ENCODE data around the gene PCDHGA10.
"Not testable (repeated sequence)": the region's sequence is repeated elsewhere in the genome, so short reads cannot be mapped to it uniquely, and the experiment has no call there.

Gene PCDHGA10

GRCh38 chr5:141402553-141403243 lies 10.1 kb upstream of the PCDHGA10 start, which contains the start of gene PCDHGA9:
TSS of gene PCDHGA9 (plus strand) at chr5:141402778. CDS start at chr5:141402953, 175 bp downstream.
- TF ChIP-seq POLR2A (IDR thresholded peaks at IDR 0.05; ENCODE audit: low read depth, low read length): no peak
- FAIRE-seq (peak; percentile 20), DNase-seq (ENCODE audit: insufficient read length, low spot score) (peak; percentile 66)

DNA sequence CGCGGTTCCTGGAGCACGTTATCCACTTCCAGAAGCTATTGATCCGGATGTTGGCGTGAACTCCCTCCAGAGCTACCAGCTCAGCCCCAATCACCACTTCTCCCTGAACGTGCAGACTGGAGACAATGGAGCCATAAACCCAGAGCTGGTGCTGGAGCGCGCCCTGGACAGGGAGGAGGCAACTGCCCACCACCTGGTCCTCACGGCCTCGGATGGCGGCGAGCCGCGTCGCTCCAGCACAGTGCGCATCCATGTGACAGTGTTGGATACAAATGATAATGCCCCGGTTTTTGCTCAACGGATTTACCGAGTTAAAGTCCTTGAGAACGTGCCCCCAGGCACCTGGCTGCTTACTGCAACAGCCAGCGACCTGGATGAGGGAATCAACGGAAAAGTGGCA lies 9.4 kb upstream of the PCDHGA10 start:
- TF ChIP-seq POLR2A (IDR thresholded peaks at IDR 0.05; ENCODE audit: low read depth, low read length): no peak
- FAIRE-seq (no peak), DNase-seq (ENCODE audit: insufficient read length, low spot score) (no peak)

DNA sequence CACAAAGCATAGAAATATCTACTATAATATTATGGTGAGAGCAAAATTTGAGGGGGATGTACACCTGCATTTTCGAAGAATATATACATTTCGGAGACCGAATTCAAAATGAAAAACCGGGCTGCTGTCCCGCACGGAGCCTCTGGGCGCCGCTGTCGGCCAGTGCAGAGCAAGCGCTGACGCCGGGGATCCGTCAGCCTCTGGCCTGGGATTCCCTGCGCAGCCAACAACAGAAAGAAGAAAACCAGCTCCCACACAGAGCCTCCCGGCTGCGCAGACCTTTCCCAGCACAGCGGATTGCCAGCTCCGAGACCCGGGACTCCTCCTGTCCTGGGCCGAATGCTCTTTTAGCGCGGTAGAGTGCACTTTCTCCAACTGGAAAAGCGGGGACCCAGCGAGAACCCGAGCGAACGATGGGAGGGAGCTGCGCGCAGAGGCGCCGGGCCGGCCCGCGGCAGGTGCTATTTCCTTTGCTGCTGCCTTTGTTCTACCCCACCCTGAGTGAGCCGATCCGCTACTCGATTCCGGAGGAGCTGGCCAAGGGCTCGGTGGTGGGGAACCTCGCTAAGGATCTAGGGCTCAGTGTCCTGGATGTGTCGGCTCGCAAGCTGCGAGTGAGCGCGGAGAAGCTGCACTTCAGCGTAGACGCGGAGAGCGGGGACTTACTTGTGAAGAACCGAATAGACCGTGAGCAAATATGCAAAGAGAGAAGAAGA lies 4.8 kb upstream of the PCDHGA10 start, which contains the start of gene PCDHGB6:
TSS of gene PCDHGB6 (plus strand) at position 232 of the 716 bp plus-strand sequence. CDS start at position 414, 182 bp downstream.
- FAIRE-seq: not testable (repeated sequence)

DNA sequence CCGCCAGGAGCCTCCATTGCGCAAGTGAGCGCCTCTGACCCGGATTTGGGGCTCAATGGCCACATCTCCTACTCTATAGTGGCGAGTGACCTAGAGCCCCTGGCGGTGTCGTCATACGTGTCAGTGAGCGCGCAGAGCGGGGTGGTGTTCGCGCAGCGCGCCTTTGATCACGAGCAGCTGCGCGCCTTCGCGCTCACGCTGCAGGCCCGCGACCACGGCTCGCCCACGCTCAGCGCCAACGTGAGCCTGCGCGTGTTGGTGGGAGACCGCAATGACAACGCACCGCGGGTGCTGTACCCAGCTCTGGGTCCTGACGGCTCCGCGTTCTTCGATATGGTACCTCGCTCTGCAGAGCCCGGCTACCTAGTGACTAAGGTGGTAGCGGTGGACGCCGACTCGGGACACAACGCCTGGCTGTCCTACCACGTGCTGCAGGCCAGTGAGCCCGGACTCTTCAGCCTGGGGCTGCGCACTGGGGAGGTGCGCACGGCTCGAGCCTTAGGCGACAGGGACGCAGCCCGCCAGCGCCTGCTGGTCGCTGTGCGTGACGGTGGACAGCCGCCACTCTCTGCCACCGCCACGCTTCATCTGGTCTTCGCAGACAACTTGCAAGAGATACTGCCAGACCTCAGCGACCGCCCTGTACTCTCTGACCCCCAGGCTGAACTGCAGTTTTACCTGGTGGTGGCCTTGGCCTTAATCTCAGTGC lies 3.0 kb upstream of the PCDHGA10 start:
- DNase-seq (ENCODE audit: insufficient read length, low spot score): no peak
- FAIRE-seq: no peak
- no peak for TF ChIP-seq POLR2A (IDR thresholded peaks at IDR 0.05; ENCODE audit: low read depth, low read length)

More for the DNA sequence above, 4.8 kb upstream of the PCDHGA10 start, which contains the start of gene PCDHGB6:
- not testable (repeated sequence) for DNase-seq (ENCODE audit: insufficient read length, low spot score)

DNA sequence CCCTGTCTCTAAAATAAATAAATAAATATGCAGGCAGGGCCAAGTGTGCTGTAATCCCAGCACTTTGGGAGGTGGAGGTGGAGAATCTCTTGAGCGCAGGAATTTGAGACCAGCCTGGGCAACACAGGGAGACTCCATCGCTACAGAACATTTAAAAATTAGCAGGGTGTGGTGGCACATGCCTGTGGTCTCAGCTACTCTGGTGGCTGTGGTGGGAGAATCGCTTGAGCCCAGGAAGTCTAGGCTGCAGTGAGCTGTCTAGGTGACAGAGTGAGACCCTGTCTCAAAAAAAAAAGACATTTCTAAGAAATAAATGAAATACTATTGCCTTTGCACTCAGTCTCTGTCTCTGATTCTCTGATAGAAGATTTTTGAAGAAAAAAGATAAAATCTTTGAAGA lies 1.2 kb upstream of the PCDHGA10 start:
- DNase-seq (ENCODE audit: insufficient read length, low spot score) (no peak), FAIRE-seq (no peak)
- no peak for TF ChIP-seq POLR2A (IDR thresholded peaks at IDR 0.05; ENCODE audit: low read depth, low read length)

DNA sequence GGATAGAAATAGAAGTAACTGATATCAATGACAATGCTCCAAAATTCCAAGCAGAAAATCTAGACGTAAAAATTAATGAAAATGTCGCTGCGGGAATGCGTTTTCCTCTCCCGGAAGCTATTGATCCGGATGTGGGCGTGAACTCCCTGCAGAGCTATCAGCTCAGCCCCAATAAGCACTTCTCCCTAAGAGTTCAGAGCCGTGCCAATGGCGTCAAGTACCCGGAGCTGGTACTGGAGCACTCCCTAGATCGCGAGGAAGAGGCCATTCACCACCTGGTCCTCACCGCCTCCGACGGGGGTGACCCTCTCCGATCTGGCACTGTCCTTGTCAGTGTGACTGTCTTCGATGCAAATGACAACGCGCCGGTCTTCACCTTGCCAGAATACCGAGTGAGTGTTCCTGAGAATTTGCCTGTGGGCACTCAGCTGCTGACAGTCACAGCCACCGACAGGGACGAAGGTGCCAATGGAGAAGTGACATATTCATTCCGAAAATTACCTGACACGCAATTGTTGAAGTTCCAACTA lies 818 bp downstream of the PCDHGA10 start:
- no peak for TF ChIP-seq POLR2A (IDR thresholded peaks at IDR 0.05; ENCODE audit: low read depth, low read length)
- DNase-seq (ENCODE audit: insufficient read length, low spot score) (no peak), FAIRE-seq (no peak)

GRCh38 chr5:141414548-141415274 lies 1.9 kb downstream of the PCDHGA10 start:
- DNase-seq (ENCODE audit: insufficient read length, low spot score); FAIRE-seq: not testable (repeated sequence)

- FAIRE-seq; DNase-seq (ENCODE audit: insufficient read length, low spot score): not testable (repeated sequence)
Observed at GRCh38 chr5:141415275-141415618, 2.5 kb downstream of the PCDHGA10 start.

- not testable (repeated sequence) for FAIRE-seq
Observed at GRCh38 chr5:141417494-141418172, 4.8 kb downstream of the PCDHGA10 start, which contains the start of gene PCDHGB7. TSS of gene PCDHGB7 (plus strand) at chr5:141417677. CDS start at chr5:141417860, 183 bp downstream.

DNA sequence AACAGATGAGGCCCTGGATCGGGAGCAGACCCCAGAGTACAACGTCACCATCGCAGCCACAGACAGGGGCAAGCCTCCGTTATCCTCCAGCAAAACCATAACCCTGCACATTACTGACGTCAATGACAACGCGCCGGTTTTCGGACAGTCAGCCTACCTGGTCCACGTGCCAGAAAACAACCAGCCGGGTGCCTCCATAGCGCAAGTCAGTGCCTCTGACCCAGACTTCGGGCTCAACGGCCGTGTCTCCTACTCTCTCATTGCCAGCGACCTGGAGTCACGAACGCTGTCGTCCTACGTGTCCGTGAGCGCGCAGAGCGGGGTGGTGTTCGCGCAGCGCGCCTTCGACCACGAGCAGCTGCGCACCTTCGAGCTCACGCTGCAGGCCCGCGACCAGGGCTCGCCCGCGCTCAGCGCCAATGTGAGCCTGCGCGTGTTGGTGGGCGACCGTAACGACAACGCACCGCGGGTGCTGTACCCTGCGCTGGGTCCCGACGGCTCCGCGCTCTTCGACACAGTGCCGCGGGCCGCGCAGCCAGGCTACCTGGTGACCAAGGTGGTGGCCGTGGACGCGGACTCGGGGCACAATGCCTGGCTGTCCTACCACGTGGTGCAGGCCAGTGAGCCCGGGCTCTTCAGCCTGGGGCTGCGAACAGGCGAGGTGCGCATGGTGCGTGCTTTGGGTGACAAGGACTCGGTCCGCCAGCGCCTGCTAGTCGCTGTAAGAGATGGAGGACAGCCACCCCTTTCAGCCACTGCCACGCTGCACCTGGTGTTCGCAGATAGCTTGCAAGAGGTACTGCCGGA lies 6.5 kb downstream of the PCDHGA10 start:
- no peak for TF ChIP-seq POLR2A (IDR thresholded peaks at IDR 0.05; ENCODE audit: low read depth, low read length)
- no peak for DNase-seq (ENCODE audit: insufficient read length, low spot score)
- no peak for FAIRE-seq

More at GRCh38 chr5:141417494-141418172, 4.8 kb downstream of the PCDHGA10 start, which contains the start of gene PCDHGB7:
- DNase-seq (ENCODE audit: insufficient read length, low spot score): peak; percentile 64

DNA sequence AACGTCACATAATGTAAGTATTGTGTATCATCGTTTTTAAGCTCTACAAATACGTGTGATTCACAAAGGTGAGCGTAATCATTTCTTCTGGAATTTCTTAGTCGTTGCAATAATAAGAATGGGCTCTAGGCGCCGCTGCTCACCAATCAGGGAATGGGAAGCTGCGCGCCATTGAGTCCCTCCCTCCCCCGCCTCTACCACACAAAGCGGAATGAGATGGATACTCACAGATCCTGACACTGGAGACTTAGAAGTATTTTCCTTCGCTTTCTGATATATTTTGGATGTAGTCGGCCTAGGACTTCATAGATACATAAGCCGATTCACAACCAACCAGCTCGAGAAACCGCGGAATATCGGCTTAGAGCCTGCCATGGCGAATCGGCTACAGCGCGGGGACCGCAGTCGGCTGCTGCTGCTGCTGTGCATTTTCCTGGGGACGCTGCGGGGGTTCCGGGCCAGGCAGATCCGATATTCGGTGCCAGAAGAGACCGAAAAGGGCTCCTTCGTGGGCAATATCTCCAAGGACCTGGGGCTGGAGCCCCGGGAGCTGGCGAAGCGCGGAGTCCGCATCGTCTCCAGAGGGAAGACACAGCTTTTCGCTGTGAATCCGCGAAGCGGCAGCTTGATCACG lies 8.2 kb downstream of the PCDHGA10 start, which contains the start of gene PCDHGA11:
TSS of gene PCDHGA11 (plus strand) at position 197 of the 634 bp plus-strand sequence. CDS start at position 374, 177 bp downstream.
- FAIRE-seq: no peak
- peak; percentile 22 for DNase-seq (ENCODE audit: insufficient read length, low spot score)

DNA sequence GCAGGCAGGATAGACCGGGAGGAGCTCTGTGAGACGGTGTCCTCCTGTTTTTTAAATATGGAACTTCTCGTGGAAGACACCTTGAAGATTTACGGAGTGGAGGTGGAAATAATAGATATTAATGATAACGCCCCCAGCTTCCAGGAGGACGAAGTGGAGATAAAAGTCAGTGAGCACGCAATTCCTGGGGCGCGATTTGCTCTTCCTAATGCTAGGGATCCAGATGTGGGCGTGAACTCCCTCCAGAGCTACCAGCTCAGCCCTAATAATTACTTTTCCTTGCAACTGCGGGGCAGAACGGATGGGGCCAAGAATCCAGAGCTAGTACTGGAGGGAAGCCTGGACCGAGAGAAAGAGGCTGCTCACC lies 8.7 kb downstream of the PCDHGA10 start:
- no peak for TF ChIP-seq POLR2A (IDR thresholded peaks at IDR 0.05; ENCODE audit: low read depth, low read length)
- FAIRE-seq: no peak
- DNase-seq (ENCODE audit: insufficient read length, low spot score): no peak

More for the DNA sequence above, 8.2 kb downstream of the PCDHGA10 start, which contains the start of gene PCDHGA11:
- no peak for TF ChIP-seq POLR2A (IDR thresholded peaks at IDR 0.05; ENCODE audit: low read depth, low read length)

Measured in H54 (cell line).